GM19025 (cell line): ENCODE results near the gene APOC3.
"Not testable (repeated sequence)": the region's sequence is repeated elsewhere in the genome, so short reads cannot be mapped to it uniquely, and the experiment has no call there.

Source experiments
- ATAC-seq: cut with Tn5 transposase; IDR thresholded peaks from one replicate; pipeline ENCODE4 v1.9.1; 2021; ENCODE audit warnings: mild to moderate bottlenecking, low read depth, moderate library complexity; ENCODE audit not compliant: unreplicated experiment

APOC3 gene

GRCh38 chr11:116828632-116829524, 829 bp upstream of the APOC3 start:
- no peak for ATAC-seq

GRCh38 chr11:116830184-116830912, 641 bp downstream of the APOC3 start:
- no peak for ATAC-seq

- ATAC-seq, result no peak
Measured at GRCh38 chr11:116831790-116832349, 2.2 kb downstream of the APOC3 start.

GRCh38 chr11:116832350-116833290, 2.9 kb downstream of the APOC3 start:
- ATAC-seq, result no peak

- ATAC-seq, result no peak
Measured at GRCh38 chr11:116833491-116833815, 3.7 kb downstream of the APOC3 start.

- ATAC-seq, result no peak
Measured at GRCh38 chr11:116833816-116834534, 4.3 kb downstream of the APOC3 start.

GRCh38 chr11:116834535-116835041, 4.9 kb downstream of the APOC3 start:
- ATAC-seq, result not testable (repeated sequence)

GRCh38 chr11:116835042-116835772, 5.5 kb downstream of the APOC3 start:
- ATAC-seq, result peak; percentile 12

GRCh38 chr11:116835791-116836631, 6.3 kb downstream of the APOC3 start:
- ATAC-seq, result peak; percentile 69

GRCh38 chr11:116836632-116836991, 6.9 kb downstream of the APOC3 start:
- ATAC-seq, result no peak

GRCh38 chr11:116837231-116838091, 7.8 kb downstream of the APOC3 start, which contains the start of gene APOA1:
TSS of gene APOA1 (minus strand) at chr11:116837622. CDS start at chr11:116837387, 235 bp downstream.
- no peak for ATAC-seq

- no peak for ATAC-seq
Measured at GRCh38 chr11:116838321-116839084, 8.8 kb downstream of the APOC3 start.

- no peak for ATAC-seq
Measured at GRCh38 chr11:116840224-116840745, 10.6 kb downstream of the APOC3 start.

- ATAC-seq, result no peak
Measured at GRCh38 chr11:116840746-116841296, 11.1 kb downstream of the APOC3 start.

GRCh38 chr11:116842117-116842516, 12.4 kb downstream of the APOC3 start:
- no peak for ATAC-seq

- no peak for ATAC-seq
Measured at GRCh38 chr11:116842909-116843308, 13.2 kb downstream of the APOC3 start.
